GM12892 (cell line): ENCODE data around the gene HS1BP3.

ENCODE experiments used
- DNase-seq: peaks from one replicate; pipeline ENCODE4 v3.0.0; 2011; ENCODE audit not compliant: insufficient read length
- FAIRE-seq: peaks from 2 replicates; lab custom pipeline; 2011; peaks lifted over from hg19 to GRCh38; lab: Jason Lieb, UNC
- POLR2A ChIP-seq: IDR thresholded peaks from 2 replicates; pipeline ENCODE4 v1.6.1; 2011; ENCODE audit warnings: low read depth, low read length, control low read depth
- POLR2AphosphoS5 ChIP-seq: IDR thresholded peaks from 2 replicates; pipeline ENCODE4 v1.6.1; 2011; ENCODE audit warnings: low read depth, low read length, control low read depth
- TAF1 ChIP-seq: IDR thresholded peaks from 2 replicates; pipeline ENCODE4 v1.6.1; 2011; ENCODE audit warnings: low read depth, mild to moderate bottlenecking, control low read depth, low read length, borderline replicate concordance

Gene HS1BP3

GRCh38 chr2:20616341-20616871 lies 34.5 kb downstream of the HS1BP3 start:
- no peak for TF ChIP-seq POLR2A
- TF ChIP-seq POLR2AphosphoS5: no peak
- TF ChIP-seq TAF1: no peak
- no peak for DNase-seq

GRCh38 chr2:20615466-20616241 lies 35.2 kb downstream of the HS1BP3 start:
- DNase-seq (peak; percentile 6), FAIRE-seq (no peak)
- TF ChIP-seq TAF1: no peak
- no peak for TF ChIP-seq POLR2A
- no peak for TF ChIP-seq POLR2AphosphoS5

More at GRCh38 chr2:20616341-20616871, 34.5 kb downstream of the HS1BP3 start:
- no peak for FAIRE-seq

GRCh38 chr2:20615068-20615465 lies 35.8 kb downstream of the HS1BP3 start:
- no peak for FAIRE-seq
- DNase-seq: no peak
- TF ChIP-seq POLR2A: no peak
- no peak for TF ChIP-seq POLR2AphosphoS5
- TF ChIP-seq TAF1: no peak

- FAIRE-seq: no peak
- peak; percentile 33 for DNase-seq
- TF ChIP-seq POLR2AphosphoS5: no peak
- no peak for TF ChIP-seq TAF1
- TF ChIP-seq POLR2A: no peak
Measured at GRCh38 chr2:20614201-20615067, 36.5 kb downstream of the HS1BP3 start.

DNA sequence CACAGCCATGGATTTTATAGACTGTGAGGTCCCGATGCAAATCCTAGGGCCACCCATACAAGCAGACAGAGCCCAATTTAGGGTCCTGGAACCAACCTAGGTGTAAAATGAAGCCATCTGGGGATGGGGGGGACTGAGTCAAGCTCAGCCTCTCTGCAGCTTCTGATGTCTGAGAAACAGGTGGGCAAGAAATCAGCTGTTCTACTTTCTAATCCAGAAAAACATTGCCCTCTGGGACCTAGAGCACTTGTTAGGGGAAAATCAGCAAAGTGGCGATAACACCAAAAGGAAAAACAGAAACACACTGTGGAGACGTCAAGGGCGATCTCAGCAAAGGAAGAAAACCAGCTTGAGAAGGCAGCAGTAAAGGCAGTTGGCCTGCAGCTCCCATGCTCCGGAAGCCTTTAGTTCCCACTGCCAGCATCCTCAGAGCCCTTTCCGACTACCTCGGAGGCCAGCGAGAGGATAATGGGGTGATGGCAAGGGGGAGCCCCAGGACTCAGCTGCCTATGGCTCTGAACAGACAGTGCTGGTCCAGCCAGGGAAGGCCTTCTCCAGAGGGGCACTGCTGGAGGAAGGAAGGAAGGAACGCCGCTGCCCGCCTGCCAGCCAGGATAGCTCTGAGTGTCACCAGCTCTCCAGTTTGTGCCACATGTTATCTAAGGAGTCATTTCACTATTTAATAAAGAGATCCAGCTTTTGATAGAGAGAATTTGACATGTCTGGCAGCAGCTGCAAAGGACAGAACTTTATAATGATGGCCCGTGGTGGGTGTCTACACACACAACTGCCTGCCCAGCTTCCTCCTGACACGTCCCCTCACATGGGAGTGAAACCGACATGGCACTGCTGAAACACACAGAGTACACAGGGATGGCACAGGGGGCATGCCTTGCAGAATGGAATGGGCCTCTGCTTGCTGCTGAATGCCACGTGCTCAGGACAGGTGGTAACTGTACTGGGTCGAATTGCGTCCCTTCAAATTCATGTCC lies 37.7 kb downstream of the HS1BP3 start:
- FAIRE-seq (no peak), DNase-seq (peak; percentile 2)
- no peak for TF ChIP-seq POLR2AphosphoS5
- TF ChIP-seq POLR2A: no peak
- no peak for TF ChIP-seq TAF1

- FAIRE-seq: no peak
- TF ChIP-seq POLR2AphosphoS5 (no peak), TAF1 (no peak), POLR2A (no peak)
- DNase-seq: no peak
Measured at GRCh38 chr2:20611844-20612356, 39.0 kb downstream of the HS1BP3 start.

DNA sequence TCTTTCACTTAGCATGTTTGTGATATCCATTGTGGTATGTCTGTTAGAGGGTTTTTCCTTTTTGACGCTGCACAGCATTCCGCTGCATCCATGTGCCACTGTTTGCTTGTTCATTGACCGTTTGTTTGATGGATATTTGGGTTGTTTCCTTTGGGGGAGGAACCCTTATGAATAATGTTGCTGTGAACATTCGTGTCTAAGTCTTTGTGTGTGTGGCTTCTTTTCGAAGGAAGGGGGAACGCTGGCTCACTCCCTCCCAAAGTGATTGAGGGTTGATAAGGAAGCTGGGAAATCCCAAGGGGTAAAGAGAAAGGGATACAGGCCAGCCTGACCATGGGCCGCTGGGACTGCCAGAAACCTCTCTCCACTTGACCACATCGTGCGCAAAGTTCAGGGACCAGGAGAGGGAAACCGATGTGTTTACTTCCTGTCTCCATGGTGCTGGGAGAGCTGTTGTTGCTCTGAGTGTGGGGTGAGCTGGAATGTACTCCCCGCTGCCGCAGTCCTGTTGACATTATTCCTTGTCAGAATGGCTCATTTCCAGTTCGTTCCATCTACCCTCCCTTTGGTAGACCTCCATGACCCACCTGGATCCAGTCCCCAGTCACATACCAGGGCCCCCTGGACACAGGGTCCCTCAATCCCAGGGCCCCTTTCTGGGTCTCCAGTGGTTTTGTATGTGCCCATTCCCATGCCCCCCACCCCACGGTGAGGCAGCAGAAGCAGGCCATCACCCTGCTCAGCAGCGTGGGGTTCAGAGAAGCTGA lies 39.6 kb downstream of the HS1BP3 start:
- TF ChIP-seq POLR2A (no peak), TAF1 (no peak), POLR2AphosphoS5 (no peak)
- DNase-seq (no peak), FAIRE-seq (no peak)

DNA sequence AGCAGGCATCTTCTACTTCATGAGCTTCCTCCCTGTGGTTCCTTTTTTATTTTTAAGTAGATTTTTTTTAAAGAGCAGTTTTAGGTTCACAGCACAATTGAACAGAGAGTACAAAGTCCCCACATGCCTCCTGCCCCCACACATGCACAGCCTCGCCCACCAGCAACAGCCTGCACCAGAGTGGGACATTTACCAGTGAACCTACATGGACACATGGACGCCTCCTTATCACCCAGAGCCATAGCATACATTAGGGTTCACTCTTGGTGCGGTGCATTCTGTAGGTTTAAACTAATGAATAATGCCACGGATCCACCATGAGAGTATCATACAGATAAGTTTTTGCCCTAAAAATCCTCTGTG lies 40.9 kb downstream of the HS1BP3 start:
- TF ChIP-seq POLR2A (no peak), POLR2AphosphoS5 (no peak), TAF1 (no peak)

DNA sequence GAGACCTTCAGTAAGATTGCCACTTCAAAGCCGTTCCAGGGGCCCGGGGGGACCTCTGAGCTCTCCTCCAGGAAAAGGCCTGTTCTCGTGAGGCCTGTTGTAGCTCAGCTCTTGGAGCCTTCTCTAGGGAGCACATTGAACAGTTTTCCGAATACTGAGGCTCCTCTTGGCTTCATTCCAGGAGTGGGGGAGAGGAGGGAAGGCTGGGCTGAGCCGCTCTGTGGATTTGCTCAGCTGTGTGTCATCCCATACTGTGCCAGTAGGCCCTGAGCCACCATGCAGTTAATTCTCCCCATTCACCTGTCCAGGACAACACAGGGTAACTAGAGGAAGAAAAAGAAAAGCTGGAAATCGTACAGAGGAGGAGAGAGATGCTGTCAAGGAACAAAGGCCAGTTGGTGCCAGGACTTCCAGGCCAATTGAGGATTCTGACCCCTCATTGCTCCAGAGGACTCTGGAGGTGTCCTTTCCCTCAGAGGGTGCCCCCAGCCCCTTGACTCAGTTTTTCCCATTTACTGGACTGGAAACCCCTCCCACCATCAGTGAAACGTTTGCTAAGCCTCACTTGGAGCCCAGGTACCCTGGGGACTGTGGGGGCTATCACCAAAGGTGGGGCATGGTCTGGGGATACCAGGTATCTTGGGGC lies 41.4 kb downstream of the HS1BP3 start:
- no peak for FAIRE-seq
- DNase-seq: no peak
- TF ChIP-seq POLR2A (no peak), TAF1 (no peak), POLR2AphosphoS5 (no peak)

More for the DNA sequence above, 40.9 kb downstream of the HS1BP3 start:
- DNase-seq (no peak), FAIRE-seq (no peak)
